Measurements from ENCODE around the gene MTUS2.

The MTUS2 gene

DNA sequence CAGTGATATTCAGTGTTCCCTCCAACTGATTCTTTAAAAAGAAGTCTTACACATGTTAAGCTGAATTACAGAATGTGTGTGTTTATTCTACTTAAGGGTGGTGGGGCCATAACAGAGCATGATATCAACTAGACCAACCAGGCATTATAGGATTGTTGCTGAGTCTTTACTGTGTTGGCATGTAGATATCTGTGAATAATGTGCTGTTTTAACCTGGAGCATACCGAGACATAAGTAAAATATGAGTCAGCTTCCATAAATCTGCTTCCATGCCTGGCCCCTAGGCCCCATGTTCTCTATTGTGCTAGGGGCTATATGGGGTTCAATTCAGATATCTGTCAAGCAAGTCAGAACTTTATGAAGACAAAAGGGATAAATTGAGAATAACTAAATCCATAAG lies 295.7 kb downstream of the MTUS2 start:
- no peak for DNase-seq

GRCh38 chr13:29117663-29118062 lies 297.5 kb downstream of the MTUS2 start:
- DNase-seq: no peak

DNA sequence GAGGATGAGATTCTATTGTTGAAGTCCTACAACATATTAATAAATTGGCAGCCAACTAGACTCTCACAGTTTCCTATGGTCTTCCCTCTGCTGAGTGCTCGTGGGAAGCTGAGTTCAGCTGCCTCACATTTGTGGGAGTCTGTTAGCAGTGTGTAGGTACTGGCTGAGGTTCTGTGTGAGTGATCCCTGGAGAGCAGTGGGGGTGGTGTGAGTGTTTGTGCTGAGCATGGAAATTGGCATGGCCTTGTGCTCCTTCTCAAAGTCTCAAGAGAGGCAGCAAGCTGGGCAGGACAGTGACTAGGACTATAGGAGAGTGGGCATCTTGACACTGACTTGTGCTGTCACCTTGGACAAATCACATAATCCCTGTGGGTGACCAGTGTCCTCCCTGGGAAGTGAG lies 298.3 kb downstream of the MTUS2 start:
- no peak for DNase-seq

GRCh38 chr13:29125191-29125933 lies 305.2 kb downstream of the MTUS2 start:
- DNase-seq: no peak

DNA sequence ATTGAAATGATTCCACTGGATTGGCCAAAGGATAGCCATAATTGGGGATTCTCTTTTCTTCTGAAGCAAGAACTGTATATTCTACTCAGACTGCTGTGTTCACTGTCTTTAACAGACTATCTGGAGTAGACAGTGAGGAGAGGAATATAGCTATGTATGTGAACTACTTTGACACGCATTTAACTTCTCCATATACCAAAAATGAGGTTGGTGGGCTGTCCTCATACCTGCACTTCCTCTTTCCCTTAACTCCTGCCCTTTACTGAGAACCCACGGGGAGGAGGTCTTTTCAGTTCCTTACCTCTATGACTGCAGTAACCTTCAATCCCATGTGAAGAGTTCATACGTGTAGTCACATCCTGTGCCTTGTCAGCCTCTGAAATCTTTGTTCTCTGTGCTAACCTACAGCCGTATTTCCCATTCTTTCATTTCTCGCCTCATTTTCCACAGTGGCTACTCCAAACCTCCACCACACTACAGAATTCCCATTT lies 305.8 kb downstream of the MTUS2 start:
- no peak for DNase-seq

- DNase-seq: no peak
Measured at GRCh38 chr13:29129616-29130015, 309.5 kb downstream of the MTUS2 start.

DNA sequence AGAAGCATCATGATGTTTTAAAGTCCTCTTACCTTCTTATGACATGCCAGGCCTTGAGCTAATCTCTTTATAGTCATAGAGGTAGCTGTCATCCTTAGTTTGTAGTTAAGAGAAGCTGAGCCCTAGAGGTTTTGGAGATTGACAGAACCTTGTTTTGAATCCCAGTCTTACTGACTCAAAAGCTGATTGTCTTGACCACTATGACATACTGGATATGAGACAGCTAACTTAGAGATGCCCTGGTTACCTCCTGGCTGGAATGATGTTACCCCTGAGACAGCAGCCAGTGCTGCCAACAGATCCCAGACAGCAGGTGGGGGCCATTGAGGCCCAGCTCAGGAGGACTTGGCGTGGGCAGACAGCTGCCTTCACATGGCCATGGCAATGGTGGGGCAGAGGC lies 311.0 kb downstream of the MTUS2 start:
- DNase-seq: no peak

GRCh38 chr13:29131881-29132668 lies 311.9 kb downstream of the MTUS2 start:
- no peak for DNase-seq

DNA sequence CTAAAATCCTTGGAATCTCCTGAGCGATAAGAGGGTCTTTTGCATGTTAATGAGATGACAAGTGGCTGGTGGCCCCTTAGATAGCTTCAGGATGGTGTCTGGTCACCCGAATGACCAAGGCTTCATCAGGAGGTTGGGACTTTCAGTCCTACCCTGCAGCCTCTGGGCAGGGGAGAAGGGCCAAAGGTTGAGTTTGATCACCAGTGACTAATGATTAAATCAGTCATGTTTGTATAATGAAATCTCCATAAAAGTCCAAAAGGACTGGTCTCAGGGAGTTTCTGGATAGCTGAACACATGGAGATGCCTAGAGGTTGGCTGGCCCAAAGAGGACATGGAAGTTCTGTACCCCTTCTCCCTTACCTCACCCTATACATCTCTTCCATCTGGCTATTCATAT lies 316.2 kb downstream of the MTUS2 start:
- no peak for DNase-seq

DNA sequence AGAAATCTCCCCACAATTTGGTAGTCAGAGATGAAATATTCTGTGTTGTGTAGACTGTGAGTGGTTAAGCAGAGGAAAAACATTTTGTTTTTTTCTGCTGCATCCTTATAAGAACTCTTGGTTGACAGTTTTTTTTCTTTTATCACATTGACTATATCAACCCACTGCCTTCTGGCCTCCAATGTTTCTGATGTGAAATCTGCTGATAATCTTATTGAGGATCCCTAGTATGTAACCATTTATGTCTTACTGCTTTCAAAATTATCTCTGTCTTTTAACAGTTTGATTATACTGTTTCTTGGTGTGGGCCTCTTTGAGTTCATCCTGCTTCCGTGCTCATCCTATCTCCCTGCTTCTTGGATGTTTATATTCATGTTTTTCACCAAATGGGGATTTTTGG lies 316.9 kb downstream of the MTUS2 start:
- DNase-seq: no peak

GRCh38 chr13:29137995-29138394 lies 317.9 kb downstream of the MTUS2 start:
- DNase-seq: no peak

DNA sequence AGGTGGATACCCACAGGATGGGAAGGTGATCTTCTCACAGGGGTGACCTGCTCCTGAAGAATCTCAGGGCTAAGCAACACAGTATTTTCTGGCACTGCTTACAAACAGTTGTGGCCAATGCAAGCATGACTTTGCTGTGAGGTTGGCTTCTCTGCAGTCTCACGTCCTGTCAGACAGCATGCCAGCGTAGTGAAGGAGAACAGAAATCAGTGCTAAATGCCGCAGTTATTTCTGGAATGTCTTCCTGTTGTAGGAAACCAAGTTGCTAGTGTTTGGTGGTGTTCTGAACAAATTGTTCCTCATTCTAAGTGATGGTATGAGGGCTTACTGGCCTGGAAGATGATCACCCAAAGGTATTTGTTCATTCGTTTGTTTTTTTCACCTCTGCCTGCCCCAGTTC lies 320.1 kb downstream of the MTUS2 start:
- DNase-seq: no peak

DNA sequence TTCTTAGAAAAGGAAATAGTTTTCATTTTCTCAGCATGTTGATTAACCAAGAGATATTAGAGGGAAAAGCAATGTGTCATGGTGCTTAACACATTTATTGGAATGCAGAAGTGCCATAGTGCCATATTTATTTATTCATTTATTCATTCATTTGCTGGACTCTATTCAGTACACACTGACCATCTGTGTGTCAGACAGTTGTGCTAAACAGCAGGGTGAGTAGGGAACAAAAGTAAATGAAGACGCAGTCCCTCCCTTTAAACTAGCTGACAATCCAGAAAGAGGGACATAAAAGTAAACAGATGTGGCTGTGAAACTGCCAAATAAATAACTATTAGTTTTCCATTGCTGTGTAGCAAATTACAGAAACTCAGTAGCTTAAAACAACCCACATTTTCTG lies 323.7 kb downstream of the MTUS2 start:
- DNase-seq: no peak

DNA sequence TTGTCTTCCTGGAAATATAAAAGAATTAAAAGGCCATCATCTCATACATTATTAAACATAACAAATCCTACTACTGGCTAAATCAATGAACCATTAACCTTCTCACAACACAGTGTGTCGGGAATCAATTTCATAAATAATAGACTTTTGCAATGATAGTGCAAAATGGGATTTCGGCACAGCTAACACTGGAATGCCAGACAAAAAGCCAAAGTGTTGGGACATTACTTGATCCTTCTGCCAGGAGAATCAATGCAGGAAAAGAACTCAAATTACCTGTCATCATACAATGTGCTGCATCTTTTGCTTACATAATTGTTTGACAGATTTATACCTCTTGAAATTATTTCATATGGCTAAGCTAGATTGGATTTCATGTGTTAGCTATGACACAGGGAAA lies 334.3 kb downstream of the MTUS2 start:
- DNase-seq: no peak

DNA sequence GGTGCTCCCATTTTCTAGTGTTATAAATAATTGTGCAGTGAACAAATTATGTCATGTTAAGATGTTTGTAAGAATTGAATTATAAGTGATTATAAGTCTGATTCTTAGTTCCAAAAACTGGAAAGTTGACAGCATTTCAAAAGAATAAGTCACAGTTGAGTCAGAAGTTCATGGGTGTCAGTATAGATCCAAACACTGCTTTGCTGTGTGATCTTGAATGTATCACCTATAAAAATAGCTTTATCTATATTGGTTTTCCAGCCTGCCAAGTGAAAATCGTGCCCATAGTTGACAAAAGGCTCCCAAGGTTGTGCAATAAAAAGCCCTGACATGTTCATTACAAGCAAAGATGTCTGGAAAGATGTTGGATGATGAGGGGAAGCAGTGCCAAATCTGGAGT lies 336.0 kb downstream of the MTUS2 start:
- DNase-seq: no peak

DNA sequence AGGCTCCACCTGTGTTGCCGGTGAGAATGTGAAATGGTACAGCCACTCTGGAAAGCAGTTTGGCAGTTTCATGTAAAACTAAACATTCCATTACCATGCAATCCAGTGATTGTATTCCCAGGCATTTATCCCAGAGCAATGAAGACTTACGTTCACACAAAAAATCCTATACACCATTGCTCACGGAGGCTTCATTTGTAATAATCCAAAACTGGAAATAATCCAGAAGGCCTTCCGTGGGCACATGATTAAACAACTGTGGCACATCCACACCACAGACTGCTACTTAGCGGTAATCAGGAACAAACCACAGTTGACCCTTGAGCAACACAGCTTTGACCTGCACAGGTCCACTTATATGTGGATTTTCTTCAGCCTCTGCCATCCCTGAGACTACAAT lies 339.7 kb downstream of the MTUS2 start:
- no peak for DNase-seq

DNA sequence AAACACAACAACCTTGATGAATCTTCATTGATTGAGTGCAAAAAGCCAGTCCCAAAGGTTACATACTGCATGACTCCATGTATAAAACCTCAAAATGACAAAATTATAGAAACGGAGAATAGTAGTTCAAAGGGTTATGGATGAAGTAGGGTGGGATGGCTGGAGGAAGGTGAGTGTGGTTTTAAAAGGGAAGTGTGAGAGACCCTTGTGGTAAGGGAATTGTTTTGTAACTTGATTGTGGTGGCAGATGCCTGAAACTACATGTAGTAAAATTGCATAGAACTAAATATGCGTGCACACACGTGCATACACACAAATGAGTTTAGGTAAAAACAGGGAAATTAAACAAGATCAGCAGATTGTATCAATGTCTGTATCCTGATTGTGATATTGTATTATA lies 340.7 kb downstream of the MTUS2 start:
- DNase-seq: no peak

GRCh38 chr13:29161676-29162075 lies 341.5 kb downstream of the MTUS2 start:
- DNase-seq: no peak

DNA sequence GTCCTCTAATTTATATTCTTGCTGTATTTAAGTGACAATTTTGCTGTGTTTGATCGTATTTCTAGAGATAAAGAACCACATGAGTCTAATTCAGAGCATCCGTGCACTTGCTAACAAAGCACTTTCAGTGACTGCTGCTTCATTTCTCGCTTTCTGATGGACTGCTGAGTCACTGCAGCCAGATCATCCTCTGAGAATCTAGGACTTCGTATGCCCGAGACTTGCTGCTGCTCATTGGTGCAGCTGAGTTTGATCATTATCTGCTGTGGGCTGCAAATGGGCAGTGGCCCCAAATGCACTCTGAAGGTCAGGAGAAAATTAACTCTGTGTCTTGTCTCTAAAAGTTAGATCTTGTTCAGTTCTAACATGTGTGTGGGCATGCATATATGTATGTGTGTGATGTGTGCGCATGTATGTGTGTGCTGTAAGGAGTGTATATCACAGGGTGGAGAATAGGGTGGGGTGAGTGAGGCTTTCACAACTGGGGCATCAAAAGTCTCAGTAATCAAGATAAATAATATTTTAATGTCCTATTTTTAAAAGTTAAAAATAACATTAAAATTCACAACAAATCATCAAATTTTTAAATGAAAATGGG lies 342.6 kb downstream of the MTUS2 start:
- DNase-seq: no peak

DNA sequence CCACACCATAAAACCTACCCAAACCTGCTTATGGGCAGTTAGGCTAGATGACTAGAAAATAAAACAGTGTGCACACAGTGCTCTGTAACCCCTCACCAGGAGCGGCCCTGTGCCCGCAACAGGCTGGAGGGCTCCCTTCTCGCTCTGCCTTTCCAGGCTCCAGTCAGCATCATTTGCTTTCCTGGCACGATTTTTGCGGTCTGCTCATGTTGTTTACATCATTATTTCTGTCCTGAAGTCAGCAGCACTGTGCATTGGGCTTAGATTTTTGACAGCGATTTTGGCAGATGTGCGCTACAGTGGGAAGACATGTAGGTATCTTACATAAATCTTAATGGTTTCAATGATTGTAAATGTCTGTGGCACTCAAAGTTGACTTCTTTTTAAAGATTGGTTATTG lies 344.0 kb downstream of the MTUS2 start:
- no peak for DNase-seq

GRCh38 chr13:29165216-29165615 lies 345.1 kb downstream of the MTUS2 start:
- no peak for DNase-seq

- no peak for DNase-seq
Measured at GRCh38 chr13:29165840-29166239, 345.7 kb downstream of the MTUS2 start.

GRCh38 chr13:29170436-29171082 lies 350.4 kb downstream of the MTUS2 start:
- DNase-seq: no peak

- no peak for DNase-seq
Measured at GRCh38 chr13:29171244-29171643, 351.1 kb downstream of the MTUS2 start.

Data from NCI-H345 (cell line).